ENCODE results near the gene LMAN1L.

The LMAN1L gene

GRCh38 chr15:74776821-74777768 lies 35.5 kb upstream of the LMAN1L start:
- DNase-seq (ENCODE audit: low spot score in 2 of 2): no peak
- Histone ChIP-seq H3K9me3 (no peaks in the 10 kb centered on the region), H3K36me3 (replicated peaks) (0 out of 2 replicates have a peak, but pooled peaks cover 4% of the 10 kb centered on the region), H3K27me3 (ENCODE audit: low read depth) (no peaks in the 10 kb centered on the region), H3K4me3 (no peak overlapping the region), H3K4me1 (peaks cover 30% of the 10 kb centered on the region)
- in situ Hi-C loops (cut with MboI; ENCODE audit: low sequenced_read_pairs): loop anchor here (10.0 kb wide), 1 partner anchor 428 kb away; the partner anchor contains the start of gene C15orf39

- Histone ChIP-seq H3K4me3 (no peak overlapping the region), H3K9me3 (no peaks in the 10 kb centered on the region), H3K36me3 (replicated peaks) (0 out of 2 replicates have a peak, but pooled peaks cover 4% of the 10 kb centered on the region), H3K4me1 (peaks cover 32% of the 10 kb centered on the region), H3K27me3 (ENCODE audit: low read depth) (no peaks in the 10 kb centered on the region)
- DNase-seq (ENCODE audit: low spot score in 2 of 2): no peak
- in situ Hi-C loops (cut with MboI; ENCODE audit: low sequenced_read_pairs): loop anchor here (10.0 kb wide), 1 partner anchor 427 kb away; the partner anchor contains the start of gene C15orf39
These were observed 34.7 kb upstream of the LMAN1L start for GRCh38 chr15:74777769-74778598.

GRCh38 chr15:74778599-74778970 lies 34.0 kb upstream of the LMAN1L start:
- peaks cover 8% of the 10 kb centered on the region; the same call in 1 of the 2 replicates for H3K36me3 ChIP-seq (replicated peaks)
- no peaks in the 10 kb centered on the region for H3K27me3 ChIP-seq (ENCODE audit: low read depth)
- no peak overlapping the region for H3K4me3 ChIP-seq
- in situ Hi-C loops (cut with MboI; ENCODE audit: low sequenced_read_pairs): loop anchor here (10.0 kb wide), 1 partner anchor 426 kb away; the partner anchor contains the start of gene C15orf39
- H3K4me1 ChIP-seq: peaks cover 36% of the 10 kb centered on the region
- DNase-seq (ENCODE audit: low spot score in 2 of 2): no peak
- no peaks in the 10 kb centered on the region for H3K9me3 ChIP-seq

- Histone ChIP-seq H3K9me3 (no peaks in the 10 kb centered on the region), H3K27me3 (ENCODE audit: low read depth) (no peaks in the 10 kb centered on the region), H3K4me1 (peaks cover 37% of the 10 kb centered on the region), H3K36me3 (replicated peaks) (peaks cover 14% of the 10 kb centered on the region; the same call in 1 of the 2 replicates), H3K4me3 (no peak overlapping the region)
- in situ Hi-C loops (cut with MboI; ENCODE audit: low sequenced_read_pairs): loop anchor here (10.0 kb wide), 1 partner anchor 426 kb away; the partner anchor contains the start of gene C15orf39
- DNase-seq (ENCODE audit: low spot score in 2 of 2): no peak
These were observed 33.4 kb upstream of the LMAN1L start for GRCh38 chr15:74779162-74779648.

- in situ Hi-C loops (cut with MboI; ENCODE audit: low sequenced_read_pairs): no loop called here
- H3K4me1 ChIP-seq: peaks cover 40% of the 10 kb centered on the region
- H3K36me3 ChIP-seq (replicated peaks): peaks cover 27% of the 10 kb centered on the region
- H3K4me3 ChIP-seq: peak overlapping the region; percentile 66
- H3K9me3 ChIP-seq: no peaks in the 10 kb centered on the region
- no peaks in the 10 kb centered on the region for H3K27me3 ChIP-seq (ENCODE audit: low read depth)
- DNase-seq (ENCODE audit: low spot score in 2 of 2): no peak
These were observed 31.9 kb upstream of the LMAN1L start for GRCh38 chr15:74780523-74781430.

GRCh38 chr15:74781431-74782258 lies 31.0 kb upstream of the LMAN1L start, which contains the start of gene CSK:
CSK (plus strand) TSS chr15:74782080; CDS start chr15:74798298, 16,218 bp downstream.
- peak; percentile 81 to 87 for DNase-seq (ENCODE audit: low spot score in 2 of 2)
- peaks cover 30% of the 10 kb centered on the region for H3K36me3 ChIP-seq (replicated peaks)

GRCh38 chr15:74782259-74783071 lies 30.2 kb upstream of the LMAN1L start:
- no peaks in the 10 kb centered on the region for H3K9me3 ChIP-seq
- H3K4me1 ChIP-seq: peaks cover 42% of the 10 kb centered on the region
- peak; percentile 65 to 77 for DNase-seq (ENCODE audit: low spot score in 2 of 2)
- no peaks in the 10 kb centered on the region for H3K27me3 ChIP-seq (ENCODE audit: low read depth)
- peak overlapping the region; percentile 66 for H3K4me3 ChIP-seq
- in situ Hi-C loops (cut with MboI; ENCODE audit: low sequenced_read_pairs): no loop called here
- H3K36me3 ChIP-seq (replicated peaks): peaks cover 37% of the 10 kb centered on the region

More at GRCh38 chr15:74781431-74782258, 31.0 kb upstream of the LMAN1L start, which contains the start of gene CSK:
- in situ Hi-C loops (cut with MboI; ENCODE audit: low sequenced_read_pairs): no loop called here
- Histone ChIP-seq H3K4me1 (peaks cover 40% of the 10 kb centered on the region), H3K27me3 (ENCODE audit: low read depth) (no peaks in the 10 kb centered on the region), H3K4me3 (peak within 1 kb of the TSS; percentile 66), H3K9me3 (no peaks in the 10 kb centered on the region)

GRCh38 chr15:74783072-74783807 lies 29.4 kb upstream of the LMAN1L start:
- Histone ChIP-seq H3K36me3 (replicated peaks) (peaks cover 42% of the 10 kb centered on the region), H3K4me1 (peaks cover 44% of the 10 kb centered on the region), H3K4me3 (peak overlapping the region; percentile 66), H3K9me3 (no peaks in the 10 kb centered on the region), H3K27me3 (ENCODE audit: low read depth) (no peaks in the 10 kb centered on the region)
- DNase-seq (ENCODE audit: low spot score in 2 of 2): peak; percentile 71 to 78
- in situ Hi-C loops (cut with MboI; ENCODE audit: low sequenced_read_pairs): no loop called here

- peak overlapping the region; percentile 66 for H3K4me3 ChIP-seq
- peaks cover 44% of the 10 kb centered on the region for H3K4me1 ChIP-seq
These were observed 28.8 kb upstream of the LMAN1L start for GRCh38 chr15:74783808-74784175.

GRCh38 chr15:74784426-74785193 lies 28.0 kb upstream of the LMAN1L start:
- Histone ChIP-seq H3K36me3 (replicated peaks) (peaks cover 50% of the 10 kb centered on the region), H3K4me3 (peak overlapping the region; percentile 66), H3K9me3 (no peaks in the 10 kb centered on the region), H3K4me1 (peaks cover 43% of the 10 kb centered on the region), H3K27me3 (ENCODE audit: low read depth) (no peaks in the 10 kb centered on the region)
- in situ Hi-C loops (cut with MboI; ENCODE audit: low sequenced_read_pairs): no loop called here
- no peak for DNase-seq (ENCODE audit: low spot score in 2 of 2)

More at GRCh38 chr15:74783808-74784175, 28.8 kb upstream of the LMAN1L start:
- Histone ChIP-seq H3K27me3 (ENCODE audit: low read depth) (no peaks in the 10 kb centered on the region), H3K36me3 (replicated peaks) (peaks cover 45% of the 10 kb centered on the region), H3K9me3 (no peaks in the 10 kb centered on the region)
- no peak for DNase-seq (ENCODE audit: low spot score in 2 of 2)
- in situ Hi-C loops (cut with MboI; ENCODE audit: low sequenced_read_pairs): no loop called here
